HG03575 (cell line): ENCODE measurements around the gene STARD9.
"Not testable (repeated sequence)": the region's sequence is repeated elsewhere in the genome, so short reads cannot be mapped to it uniquely, and the experiment has no call there.

Experiments
- ATAC-seq: cut with Tn5 transposase; IDR thresholded peaks from one replicate; pipeline ENCODE4 v1.9.1; 2021; ENCODE audit not compliant: unreplicated experiment, insufficient number of reproducible peaks, low FRiP score; ENCODE audit errors: extremely low read depth

Gene STARD9

DNA sequence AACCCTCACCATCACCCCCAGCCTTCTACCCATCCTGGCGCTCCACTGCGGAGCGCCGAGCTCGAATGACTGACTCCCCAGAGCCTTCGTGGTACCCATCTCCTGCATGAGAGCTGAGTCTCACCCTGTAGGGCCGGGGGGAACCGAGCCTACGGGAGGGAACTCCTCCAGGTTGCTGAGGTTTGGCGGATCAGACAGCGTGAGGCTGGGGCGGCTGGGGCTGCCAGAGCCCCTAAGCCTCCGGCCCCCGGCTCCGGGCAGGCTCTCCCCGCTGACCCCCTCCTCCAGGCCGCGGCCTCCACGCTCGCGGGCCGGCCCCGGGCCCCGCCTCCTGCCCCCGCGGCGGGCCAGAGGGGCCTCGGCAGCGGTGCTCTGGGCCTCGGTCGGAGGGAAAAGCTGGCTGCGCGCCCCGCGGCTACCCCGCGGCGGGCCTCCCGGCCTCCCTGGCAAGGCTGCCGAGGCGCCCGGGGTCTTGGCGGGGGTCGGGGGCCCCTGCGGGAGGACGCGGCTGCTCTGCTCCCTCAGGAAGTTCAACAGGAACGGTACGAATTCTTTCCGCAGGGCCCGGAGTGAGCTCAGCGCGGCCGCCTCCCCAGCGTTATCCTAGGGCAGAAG is 160.9 kb downstream of the STARD9 start:
- no peak for ATAC-seq

GRCh38 chr15:42736793-42737528 is 161.6 kb downstream of the STARD9 start, which contains the start of gene CDAN1:
Gene CDAN1 (minus strand): TSS chr15:42737128. CDS start chr15:42737102, 26 bp downstream.
- ATAC-seq: no peak

GRCh38 chr15:42737529-42738328 is 162.3 kb downstream of the STARD9 start:
- no peak for ATAC-seq

DNA sequence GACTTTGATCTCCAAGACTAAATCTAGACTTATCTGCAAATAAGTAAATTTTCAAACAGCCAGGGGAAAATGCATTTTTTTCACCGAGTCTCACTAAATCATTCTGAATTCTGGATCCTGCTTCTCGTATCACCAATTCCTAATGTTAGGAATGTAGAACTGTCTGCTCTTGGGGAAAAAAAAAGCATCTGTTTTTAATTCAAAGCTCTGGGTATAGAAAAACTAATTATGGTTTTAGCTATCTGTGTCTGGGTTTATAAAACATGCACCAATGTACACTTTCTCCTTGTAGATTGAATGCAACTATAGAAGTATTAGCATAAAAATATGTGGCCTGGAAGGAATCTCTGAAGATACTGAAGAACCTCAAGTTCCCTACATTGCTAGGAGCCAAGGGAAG is 166.3 kb downstream of the STARD9 start:
- ATAC-seq: no peak

- ATAC-seq: no peak
Observed at GRCh38 chr15:42742149-42742548, 166.7 kb downstream of the STARD9 start.

GRCh38 chr15:42744195-42744594 is 168.8 kb downstream of the STARD9 start:
- ATAC-seq: no peak

GRCh38 chr15:42749266-42749665 is 173.9 kb downstream of the STARD9 start:
- ATAC-seq: no peak

DNA sequence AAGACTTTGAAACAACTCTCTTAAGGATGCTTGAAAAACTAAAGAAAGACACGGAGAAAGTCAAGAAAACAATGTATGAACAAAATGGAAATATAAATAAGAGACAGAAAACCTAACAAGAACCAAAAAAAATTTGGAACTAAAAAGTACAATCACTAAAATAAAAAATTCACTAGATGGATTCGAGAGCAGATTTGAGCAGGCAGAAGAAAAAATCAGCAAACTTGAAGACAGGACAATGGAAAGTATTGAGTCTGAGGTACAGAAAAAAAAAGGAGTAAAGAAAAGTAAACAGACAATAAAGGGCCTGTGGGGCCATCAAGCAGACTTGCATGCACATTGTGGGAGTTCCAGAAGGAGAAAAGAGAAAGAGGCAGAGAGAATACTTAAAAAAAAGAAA is 174.9 kb downstream of the STARD9 start:
- no peak for ATAC-seq

DNA sequence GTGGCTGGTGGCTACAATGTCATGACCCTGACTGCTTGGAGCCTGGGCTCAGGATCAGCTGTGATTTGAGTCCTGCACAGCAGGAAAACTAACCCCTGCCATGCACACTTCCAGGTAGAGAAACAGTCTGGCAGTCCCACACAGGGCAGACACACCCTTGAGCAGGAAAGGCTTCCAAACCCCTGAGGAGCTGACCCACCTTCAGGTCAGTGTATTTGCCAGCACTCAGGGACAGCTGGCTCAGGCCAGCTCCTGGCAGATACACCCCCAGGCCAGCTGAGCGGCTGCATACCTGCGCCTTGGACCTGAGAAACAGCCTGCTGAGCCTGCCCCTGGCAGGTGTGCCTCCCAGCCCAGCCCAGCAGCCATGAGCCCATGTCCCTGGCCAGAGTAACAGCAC is 183.7 kb downstream of the STARD9 start:
- no peak for ATAC-seq

- no peak for ATAC-seq
Observed at GRCh38 chr15:42760759-42761158, 185.4 kb downstream of the STARD9 start.

GRCh38 chr15:42761813-42762212 is 186.4 kb downstream of the STARD9 start:
- not testable (repeated sequence) for ATAC-seq

- not testable (repeated sequence) for ATAC-seq
Observed at GRCh38 chr15:42764154-42764731, 188.8 kb downstream of the STARD9 start.

GRCh38 chr15:42766109-42766508 is 190.7 kb downstream of the STARD9 start:
- ATAC-seq: not testable (repeated sequence)
